Hematopoietic multipotent progenitor cell treated with erythropoietin and hydrocortisone succinate and interleukin-3 and kit ligand, for 15 days (in vitro differentiated cells): ENCODE data around the gene SLC6A9.

Source experiments
- DNase-seq: peaks from one replicate; pipeline ENCODE4 v3.0.0-alpha.2; 2015; ENCODE audit warnings: low spot score

Gene SLC6A9

DNA sequence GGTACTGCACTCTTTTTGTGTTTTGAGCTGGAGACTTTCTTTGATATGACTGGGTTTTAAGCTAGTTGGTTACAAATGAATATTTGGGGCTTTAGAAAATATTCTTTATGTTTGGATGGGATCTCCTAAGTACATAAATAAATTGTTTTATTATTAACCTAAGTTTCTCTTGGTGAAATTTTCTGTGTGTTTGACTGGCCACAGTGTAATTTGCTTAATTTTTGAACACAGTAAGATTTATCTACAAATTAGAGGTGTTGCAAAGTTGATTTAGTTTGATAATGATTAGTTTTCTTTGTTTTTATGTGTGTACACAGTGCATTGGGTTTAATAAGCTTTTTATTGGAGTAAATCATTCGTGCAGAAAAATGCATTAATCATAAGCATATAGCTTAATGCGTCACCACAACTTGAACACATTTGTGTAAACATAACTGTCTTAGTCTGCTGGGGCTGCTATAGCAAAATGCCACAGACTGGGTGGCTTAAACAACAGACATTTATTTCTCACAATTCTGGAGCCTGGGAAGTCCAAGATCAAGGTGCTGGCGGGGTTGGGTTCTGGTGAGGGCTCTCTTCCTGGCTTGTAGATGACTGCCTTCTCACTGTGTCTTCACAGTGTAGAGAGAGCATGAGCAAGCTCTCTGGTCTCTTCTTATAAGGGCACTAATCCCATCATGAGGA lies 17.4 kb upstream of the SLC6A9 start:
- no peak for DNase-seq

DNA sequence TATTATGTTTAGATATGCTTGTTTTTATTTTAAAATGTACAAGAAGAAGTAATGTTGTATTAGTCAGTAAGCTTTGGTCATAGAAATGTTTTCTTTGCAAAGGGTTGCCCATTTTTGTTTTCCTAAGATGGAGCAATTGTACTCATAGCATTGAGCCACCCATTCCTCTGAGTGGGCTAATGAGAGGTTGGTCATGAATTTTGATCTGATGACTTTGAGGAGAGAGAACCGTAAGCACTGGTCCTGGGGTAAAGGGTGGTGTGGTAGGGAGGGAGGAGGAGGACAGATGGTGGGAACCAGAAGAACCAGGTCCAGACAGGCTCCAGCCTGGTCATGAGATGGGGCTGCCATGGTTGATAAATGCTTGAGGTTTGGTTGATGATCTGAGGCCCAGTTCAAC lies 15.9 kb upstream of the SLC6A9 start:
- DNase-seq, result no peak

DNA sequence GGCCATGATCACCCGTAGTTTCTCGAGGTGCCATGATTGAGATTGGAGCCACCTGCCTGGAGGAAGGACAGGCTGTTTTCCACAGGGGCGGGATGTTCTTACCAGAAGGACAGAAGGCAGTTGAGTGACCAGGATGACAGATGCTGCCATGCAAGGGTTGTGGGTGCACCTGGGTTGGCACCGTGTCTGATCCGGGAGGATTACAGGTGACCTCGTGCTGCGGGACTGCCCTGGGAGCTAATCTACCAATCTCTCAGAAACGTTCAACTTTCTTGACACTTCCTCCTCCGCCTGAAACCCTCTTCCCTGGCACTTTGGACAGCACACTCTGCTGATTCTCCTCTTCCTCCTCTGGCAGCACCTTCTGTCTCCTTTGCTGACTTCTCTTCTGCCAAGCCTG lies 13.8 kb upstream of the SLC6A9 start:
- DNase-seq, result no peak

DNA sequence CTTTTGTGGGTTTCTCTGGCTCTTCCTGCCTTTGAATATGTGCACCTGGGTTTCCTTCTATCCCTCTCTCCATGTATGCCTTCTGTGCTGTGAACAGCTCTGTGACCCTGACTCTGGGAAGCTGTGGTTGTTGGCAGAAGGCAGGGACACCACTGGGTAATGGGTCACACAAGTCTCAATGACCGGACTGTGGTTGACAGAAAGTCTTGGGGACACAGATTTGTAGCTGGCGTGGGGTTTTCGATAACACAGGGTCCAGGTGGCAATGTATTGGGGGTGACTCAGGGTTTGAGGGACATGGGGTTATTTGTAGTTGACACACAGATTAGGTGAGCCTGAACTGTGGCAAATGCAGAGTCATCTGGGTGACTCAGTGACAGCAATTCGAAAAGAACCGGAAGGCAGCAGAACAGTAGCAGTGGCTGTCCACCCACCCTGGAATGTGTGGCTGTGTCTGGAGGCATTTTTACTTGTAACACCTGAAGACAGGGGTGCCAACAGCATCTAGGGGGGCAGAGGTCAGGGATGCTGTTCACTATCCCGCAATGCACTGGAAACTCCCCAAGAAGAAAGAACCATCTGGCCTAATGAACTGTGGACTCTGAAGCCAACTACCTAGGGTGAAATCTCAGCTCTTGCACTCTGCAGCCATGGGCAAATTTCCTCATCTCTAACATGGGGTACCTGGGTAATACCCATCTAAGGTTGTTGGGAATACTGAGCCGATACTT lies 13.0 kb upstream of the SLC6A9 start:
- DNase-seq, result peak; percentile 52

DNA sequence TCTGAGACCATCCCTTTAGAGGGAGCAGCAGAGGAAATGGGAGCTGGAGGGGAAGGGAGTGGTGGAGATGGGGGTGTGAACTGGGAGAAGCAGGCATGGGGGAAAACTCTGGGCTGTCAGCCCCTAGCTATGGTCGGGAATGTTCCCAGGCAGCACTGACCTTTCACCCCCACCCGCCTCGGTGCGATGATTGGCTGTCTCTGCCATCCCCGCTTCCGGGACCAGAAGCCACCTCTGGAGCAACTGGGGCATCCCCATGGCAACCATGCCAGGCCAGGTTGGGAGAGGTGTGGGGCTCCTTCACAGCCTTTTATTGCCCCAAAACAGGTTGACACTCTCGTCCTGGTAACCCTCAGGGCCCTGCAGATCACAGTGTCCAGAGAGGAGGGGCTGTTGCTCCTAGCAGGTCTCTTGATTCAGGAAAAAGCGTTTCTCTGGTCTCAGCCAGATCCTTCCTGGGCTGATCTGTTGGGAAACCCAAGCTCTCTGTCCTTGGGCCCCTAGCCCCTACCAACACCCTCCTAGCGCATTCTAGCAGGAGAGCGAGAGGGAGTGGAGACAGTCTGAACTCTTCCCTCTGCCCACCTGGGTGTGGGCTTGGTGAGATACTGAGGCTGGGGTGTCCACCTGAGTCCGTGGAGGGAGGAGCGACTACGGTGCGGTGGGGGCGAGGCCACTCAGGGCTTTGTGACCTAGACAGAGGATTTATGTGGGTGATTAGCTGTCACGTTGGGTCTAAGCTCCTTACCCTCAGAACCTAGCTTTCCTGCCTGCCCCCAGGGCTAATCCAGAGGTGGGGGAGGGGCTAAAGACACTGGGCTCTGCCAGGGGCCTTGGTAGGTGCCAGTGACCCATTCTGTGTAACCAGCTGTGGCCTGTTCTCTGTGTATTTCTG lies 12.2 kb upstream of the SLC6A9 start:
- DNase-seq, result no peak

DNA sequence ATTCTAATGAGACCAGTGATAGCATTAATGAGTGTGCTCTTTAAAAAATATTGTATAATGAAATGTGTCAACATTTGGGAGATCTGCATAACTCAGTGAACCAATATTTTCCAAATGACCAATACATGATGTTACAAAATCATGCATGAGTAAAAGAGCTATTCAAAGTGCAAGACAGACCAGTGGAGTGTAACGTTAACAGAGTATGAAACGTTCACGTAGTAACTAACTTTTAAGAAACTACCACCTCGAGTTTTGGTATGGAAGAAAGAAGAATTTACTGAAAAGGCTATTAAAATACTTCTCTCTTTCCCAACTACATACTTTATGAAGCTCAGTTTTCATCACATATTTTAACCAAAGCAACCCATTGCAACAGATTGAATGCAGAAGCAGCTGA lies 9.6 kb upstream of the SLC6A9 start:
- DNase-seq, result no peak

DNA sequence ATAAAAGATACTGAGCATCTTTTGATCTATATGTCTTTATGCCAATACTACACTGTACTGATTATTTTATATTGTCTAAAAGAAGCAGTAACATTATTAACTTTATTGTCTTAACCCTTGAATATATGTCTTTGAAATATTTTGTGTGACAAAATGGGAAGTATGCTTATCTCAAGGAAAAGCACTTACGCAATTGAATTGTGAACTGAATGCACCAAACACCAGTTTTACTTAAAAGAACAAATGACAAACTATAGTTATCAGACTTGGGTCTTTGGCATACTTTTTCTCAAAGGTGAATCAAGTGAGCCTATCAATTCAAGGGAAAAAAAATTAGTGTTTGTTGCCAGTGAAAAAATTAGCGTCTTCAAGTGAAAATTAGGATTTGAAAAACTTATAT lies 9.2 kb upstream of the SLC6A9 start:
- no peak for DNase-seq

DNA sequence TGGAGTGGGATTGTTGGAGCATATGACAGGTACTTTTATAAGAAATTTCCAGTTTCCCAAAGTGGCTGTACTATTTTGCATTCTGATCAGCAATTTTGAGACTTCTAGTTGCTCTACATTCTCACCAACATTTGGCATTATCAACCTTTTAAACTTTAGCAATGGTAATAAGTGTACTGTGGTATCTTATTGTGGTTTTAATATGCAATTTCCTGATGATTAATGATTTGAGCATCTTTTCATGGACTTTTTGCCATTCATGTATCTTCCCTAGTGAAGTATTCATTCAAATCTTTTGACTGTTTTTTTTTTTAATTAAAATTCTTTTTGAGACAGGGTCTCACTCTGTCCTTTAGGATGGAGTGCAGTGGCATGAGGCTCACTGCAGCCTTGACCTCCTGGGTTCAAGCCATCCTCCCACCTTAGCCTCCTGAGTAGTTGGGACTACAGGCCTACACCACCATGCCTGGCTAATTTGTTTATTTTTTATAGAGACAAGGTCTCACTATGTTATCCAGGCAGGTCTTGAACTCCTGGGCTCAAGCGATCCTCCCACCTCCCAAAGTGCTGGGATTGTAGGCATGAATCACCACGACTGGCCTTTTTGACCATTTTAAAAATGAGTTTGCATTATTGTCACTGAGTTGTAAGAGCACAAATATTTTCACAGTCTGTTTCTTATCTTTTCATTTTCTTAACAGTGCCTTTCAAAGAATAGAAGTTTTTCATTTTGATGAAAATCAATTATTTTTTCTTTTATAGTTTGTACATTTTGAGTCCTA lies 7.8 kb upstream of the SLC6A9 start:
- no peak for DNase-seq

DNA sequence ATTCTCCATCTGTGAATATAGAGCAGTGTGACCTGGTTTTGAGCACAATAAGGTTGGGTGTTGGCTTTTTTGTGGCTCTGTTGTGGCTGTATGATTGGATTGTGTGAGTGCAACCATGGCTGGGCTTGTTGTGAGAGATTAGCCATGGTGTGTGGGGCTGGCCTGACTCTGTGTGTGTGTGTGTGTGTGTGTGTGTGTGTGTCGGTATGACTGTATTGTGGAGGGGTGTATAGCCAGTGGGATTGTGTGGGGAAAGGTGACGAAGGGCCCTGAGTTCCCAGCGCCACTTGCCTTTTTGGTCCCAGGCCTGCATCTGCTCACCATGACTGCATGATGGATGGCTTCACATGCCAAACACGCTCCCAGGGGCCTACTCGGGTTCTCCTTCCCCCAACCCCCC lies 5.9 kb upstream of the SLC6A9 start:
- no peak for DNase-seq

DNA sequence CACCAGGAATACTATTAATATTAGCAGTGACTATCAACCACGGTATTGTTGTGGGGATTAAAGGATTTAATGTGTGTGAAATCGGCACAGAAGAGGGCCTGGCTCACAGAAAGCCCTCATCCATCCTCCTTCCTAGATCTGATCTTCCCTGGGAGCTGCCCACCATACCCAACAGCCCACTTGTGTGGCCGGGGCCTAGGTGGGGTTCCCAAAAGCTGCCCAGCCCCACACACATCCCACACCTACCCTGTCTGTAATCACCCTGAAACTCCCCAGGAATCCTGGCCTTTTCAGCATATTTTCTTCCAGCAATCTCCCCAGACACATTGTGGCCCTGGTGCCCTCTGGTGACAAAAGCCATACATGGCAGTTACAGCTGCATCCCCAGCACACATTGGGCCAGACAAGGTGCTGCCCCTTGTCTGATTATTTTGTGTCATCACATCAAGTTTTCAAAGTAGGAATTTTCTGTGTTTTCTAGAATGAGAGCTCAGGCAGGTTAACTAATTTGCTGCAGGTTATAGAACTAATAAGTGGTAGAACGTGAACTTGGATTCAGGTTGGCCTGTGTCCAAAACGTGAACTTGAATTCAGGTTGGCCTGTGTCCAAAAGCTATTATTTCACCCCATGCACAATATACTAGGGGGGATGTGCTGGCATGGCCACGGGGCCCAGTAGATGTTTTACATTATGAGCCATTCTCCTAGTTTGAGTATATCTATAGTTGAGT lies 5.3 kb upstream of the SLC6A9 start:
- DNase-seq, result peak; percentile 94

DNA sequence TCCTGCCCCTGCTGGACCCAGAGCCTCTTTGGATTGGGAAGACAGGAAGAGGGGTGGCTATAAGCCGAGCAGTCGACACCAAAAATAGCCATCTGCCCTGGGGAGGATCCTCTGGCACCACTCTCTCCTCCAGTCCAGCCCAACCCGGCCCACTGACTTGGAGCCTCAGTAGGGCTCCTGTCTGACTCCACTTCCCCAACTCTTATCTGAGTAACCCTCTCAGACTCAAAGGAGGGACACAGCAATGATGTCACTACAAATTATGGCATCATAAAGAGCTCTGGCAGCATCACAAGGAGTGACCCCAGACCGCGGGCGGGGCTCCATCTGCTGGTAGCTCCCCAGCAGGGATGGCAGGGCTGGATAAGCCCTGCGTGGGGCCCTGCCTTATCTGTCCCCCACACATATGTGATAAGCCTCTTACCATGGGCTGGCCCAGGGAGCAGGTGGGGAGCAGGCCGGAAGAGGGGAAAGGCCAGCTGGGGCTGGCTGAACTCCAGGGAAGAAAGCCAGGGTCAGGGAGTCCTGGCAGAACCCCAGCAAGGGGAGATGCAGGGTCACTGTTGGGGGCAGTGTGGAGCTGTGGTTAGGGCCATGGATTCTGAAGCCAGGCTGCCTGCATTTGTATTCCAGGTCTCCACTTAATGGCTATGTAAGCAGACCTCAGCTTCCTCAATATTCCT lies 4.6 kb upstream of the SLC6A9 start:
- DNase-seq, result peak; percentile 99

DNA sequence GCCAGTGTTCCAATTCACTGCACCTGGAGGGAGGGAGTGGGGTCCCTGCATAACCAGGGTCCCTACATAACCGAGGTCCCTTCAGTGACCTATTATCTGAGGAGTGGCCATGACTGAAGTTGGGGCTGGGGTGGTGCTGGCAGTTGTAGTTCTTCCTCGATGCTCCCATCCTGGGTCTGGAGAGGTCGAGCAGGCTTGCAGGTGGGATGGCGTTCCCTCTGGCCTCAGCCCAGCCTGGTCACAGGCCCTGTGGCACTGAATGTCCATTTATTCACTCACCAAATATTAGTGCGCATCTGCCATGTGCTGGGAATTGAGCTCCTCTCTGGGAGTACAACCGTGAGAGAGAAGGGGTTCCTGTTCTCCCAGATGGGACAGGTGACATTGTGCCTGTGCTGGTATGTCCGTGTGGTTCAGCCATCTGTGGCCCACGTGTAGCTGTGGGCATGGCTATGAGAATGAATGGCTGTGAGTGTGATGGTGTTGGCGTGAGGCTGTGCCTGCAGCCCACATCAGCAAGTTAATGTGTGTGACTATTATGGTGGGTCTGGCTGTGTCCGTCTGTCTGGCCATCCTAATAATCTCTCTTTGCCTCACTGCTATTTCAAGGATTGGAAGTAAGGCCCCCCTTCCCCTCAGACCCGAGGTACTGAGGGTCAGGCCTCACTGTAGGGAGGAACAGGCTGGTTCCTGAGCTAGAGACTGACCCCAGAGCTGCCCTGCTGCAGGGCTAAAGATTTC lies 3.9 kb upstream of the SLC6A9 start:
- no peak for DNase-seq

DNA sequence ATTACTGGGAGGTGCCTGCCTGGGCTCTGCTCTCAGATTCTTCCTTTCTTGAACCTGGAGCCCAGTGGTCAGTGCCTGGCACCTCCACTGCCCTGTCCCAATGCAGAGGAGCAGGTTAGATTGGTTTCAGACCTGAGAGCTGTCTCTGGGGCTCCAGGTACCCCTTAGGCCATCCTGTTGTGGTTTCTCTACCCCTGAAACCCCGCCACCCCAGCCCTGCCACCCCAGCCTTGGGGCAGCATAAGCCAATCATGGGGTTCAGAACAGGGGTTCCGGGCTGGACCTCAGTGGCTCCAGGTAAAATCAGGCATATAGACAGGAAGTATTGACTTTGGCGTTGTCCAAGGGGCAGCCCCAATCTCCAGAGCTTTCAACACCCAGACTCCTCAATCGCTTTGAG lies 3.2 kb upstream of the SLC6A9 start:
- DNase-seq, result no peak

DNA sequence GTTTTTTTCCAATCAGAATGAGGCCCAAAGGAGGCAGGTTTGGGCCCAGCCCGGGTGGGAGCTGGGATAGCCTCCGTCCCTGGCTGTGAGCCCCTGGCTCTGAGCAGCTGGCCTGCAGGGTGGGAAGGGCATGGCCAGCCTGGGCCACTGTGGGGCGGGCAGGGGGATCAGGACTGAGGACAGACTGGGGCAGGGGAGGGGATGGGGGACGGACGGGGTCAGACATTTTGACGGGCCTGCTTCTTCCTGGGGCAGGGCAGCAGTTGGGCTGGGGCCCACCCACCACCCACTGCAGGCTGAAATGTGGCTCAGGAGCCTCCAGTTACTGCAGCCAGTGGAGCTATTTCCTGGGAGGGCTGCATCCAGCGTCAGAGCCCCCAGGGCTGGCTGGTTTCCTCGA lies 2.5 kb upstream of the SLC6A9 start:
- DNase-seq, result no peak

DNA sequence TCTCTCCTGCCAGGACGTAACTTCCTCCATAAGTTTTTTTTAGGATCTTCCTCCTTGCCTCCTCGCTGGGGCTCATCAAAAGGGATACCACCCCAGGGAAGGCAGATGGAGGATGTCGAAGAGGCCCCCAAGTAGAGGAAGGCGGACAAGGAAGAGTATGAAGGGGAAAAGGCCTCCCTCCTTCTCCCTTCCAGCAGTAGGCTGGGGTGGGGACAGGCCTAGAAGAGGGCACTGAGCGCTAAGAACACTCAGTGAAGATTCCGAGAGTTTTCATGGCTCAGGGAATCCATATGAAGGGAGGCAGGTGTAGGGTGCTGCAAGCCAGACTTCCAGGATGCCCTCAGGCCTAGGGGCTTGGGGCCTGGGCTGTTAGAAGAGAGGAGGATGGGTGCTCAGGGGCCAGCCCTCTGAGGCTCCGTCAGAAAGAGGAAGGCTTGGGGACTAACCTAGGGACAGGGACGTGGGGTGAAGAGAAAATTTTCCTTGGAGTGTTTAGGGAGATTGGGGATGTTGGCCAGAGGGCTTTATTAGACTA lies 1.8 kb upstream of the SLC6A9 start:
- no peak for DNase-seq

DNA sequence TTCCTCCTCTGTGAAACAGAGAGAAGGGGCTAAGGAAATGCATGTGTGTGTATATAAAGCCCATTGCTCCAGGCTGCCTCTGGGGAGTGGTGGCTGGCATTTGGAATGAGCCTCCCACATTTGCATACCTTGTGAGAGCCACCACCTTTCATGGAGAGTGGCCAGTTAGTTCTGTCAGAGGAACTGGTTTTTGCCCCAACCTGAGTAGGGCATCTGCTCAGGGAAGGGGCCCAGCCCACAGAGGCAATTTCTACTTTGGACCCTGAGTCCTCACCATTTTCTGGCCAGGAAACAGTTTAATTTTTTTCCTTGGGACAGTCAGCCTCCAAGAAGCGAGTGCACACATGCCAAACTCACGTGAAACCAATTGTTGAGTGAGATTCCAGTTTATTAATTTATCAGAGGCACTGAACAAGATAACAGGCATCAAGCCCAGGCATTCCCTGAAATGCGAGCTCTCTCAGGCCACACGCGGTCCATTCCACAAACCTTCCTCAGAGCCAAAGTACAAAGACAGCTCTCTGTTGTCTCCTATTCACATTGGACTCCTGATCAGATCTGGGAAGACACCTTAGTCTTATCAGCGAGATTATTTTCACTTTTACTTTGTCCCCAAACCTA lies 1.0 kb upstream of the SLC6A9 start:
- DNase-seq, result peak; percentile 52

DNA sequence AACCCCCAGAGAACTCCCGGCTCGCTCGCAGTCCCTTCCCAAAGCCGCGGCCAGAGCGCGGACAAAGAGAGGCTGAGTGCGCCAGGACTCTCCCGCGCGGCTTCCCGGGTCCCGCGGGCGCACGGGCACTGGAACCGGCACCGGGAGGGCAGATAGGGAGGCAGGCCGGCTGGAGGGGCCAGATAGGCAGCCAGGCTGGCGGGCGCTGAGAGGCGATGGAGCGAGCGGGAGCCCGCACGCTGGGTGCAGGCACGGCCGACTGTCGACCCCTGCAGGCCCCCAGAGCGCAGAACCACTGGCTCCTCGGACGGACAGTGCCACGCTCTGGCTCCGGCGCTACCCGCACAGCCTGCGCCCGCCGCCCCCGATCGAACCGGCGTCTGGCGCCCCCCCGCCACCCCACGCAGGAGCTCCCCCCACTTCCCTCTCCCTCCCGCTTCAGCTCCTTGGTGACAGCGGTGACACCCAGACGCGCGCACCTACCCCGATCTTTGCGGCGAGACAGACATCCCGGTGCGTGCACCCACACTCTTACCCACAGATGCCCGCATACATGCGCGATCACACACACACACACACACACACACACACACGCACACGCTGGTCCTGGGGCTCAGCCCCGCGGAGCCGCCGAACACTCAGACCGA lies 534 bp downstream of the SLC6A9 start:
- peak; percentile 62 for DNase-seq

DNA sequence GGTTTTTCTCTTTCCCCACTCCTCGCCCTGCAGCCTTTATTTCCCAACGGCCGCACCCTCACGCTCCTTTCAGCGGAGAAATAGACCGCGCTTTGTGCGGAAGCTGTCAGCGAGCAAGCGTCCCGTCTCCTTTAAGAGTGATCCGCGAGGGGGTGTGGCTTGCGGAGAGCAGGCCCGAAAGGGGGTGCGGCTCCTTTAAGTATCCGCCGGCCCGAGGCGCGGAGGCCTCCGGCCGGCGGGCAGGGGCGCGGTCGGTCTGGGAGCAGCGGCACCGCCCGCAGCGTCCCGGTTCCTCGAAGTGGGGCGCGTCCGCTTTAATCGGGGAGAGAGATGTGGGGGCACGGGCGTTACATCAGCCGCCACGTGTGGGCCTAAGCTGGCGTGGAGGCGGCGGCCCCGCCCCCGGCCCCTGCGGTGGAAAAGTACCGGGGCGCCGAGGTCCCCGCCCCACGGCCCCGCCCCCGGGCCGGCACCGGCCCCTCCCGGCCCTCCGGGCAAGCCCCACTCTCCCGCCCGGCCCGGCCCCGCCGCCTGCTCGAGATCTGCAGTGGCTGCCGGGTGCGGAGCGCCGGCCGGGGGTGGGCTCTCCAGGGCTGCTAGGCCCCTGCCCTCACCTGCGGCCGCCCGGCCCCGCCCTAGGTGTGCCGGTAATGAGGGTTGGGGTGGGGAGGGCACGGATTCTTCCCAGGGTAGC lies 1.2 kb downstream of the SLC6A9 start:
- peak; percentile 97 for DNase-seq
